ENCODE results near the gene MGMT.

MGMT gene

GRCh38 chr10:129505500-129506075 lies 38.5 kb downstream of the MGMT start:
- no peak for TF ChIP-seq CTCF (IDR thresholded peaks at IDR 0.05; ENCODE audit: low read depth, low read length)
- no peak for DNase-seq (ENCODE audit: extremely low read depth, low read depth)

GRCh38 chr10:129506101-129506797 lies 39.2 kb downstream of the MGMT start:
- TF ChIP-seq CTCF (IDR thresholded peaks at IDR 0.05; ENCODE audit: low read depth, low read length) = no peak
- no peak for DNase-seq (ENCODE audit: extremely low read depth, low read depth)

DNA sequence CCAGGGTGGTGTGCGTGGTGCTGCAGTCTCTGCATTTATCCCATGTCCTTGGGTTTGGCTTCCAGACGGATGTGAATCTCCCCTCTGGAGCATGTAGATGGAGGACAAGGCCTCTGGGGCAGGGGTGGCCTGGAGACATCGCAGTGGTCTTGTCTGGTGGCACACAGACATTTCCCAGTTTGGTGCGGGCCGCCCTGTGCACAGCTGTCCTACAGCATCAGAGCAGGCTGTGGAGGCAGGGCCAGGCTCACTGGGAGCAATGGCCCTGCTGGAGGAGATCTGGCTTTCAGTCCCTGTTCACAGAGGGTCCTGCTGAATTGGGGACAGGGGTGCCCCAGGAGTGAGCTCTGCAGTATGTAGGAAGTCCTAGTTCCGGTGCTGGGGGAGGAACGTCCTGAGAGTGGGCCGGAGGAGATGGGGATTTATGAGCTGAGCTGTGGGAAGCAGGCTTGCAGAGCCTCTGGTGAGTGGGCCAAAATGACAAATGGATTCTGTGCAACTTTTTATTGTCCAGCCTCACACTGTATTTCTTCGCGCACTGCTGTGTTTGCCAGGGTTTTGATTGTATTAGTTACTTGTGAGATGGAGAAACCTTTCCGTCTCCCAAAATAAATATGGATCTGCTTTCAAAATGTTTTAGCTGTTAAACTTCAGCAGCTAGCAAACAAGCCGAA lies 40.3 kb downstream of the MGMT start:
- no peak for TF ChIP-seq CTCF (IDR thresholded peaks at IDR 0.05; ENCODE audit: low read depth, low read length)
- no peak for DNase-seq (ENCODE audit: extremely low read depth, low read depth)

DNA sequence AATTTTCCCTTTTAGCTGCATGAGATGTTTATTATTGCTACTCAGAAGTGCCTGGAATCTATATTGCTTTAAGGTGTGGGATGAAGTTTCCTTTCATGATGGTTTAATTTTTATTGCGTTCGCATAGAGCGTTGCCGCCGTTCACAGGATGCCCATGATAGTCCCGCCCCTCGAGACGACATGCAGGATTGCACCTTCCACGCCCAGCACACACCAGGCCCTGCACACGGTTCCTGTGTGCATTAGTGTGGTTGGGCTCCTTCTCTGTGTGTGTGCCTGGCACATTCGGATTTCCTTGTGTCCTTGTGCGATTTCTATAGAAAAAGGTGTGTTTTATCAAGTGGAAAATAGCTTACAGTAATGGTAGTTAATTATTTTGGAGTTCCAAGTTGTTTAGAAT lies 42.1 kb downstream of the MGMT start:
- no peak for TF ChIP-seq CTCF (IDR thresholded peaks at IDR 0.05; ENCODE audit: low read depth, low read length)
- DNase-seq (ENCODE audit: extremely low read depth, low read depth) = no peak

GRCh38 chr10:129509835-129510234 lies 42.8 kb downstream of the MGMT start:
- TF ChIP-seq CTCF (IDR thresholded peaks at IDR 0.05; ENCODE audit: low read depth, low read length) = no peak
- no peak for DNase-seq (ENCODE audit: extremely low read depth, low read depth)

GRCh38 chr10:129511086-129511485 lies 44.0 kb downstream of the MGMT start:
- TF ChIP-seq CTCF (IDR thresholded peaks at IDR 0.05; ENCODE audit: low read depth, low read length) = no peak
- DNase-seq (ENCODE audit: extremely low read depth, low read depth) = no peak

DNA sequence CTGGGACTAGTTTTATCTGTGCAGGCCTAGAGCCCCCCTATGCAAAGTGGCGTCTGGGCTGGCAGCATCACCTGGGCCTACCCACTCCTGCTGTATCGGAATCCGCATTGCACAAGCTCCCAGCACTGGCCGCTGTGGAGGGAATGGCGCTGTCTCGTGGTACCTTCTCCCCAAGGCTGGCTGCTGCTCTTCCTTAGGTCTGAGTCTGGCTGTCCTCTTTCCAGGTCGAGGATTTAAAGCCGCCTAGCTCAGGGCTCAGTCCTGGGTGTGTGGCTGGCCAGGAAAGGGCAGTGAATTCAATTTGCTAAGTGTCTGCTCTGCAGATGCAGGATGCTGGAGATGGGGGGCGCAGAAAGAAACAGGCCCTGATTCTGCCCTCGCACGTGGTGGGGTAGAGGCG lies 44.7 kb downstream of the MGMT start:
- no peak for DNase-seq (ENCODE audit: extremely low read depth, low read depth)
- TF ChIP-seq CTCF (IDR thresholded peaks at IDR 0.05; ENCODE audit: low read depth, low read length) = no peak
